Inferior parietal cortex (tissue), 1 donor: Measurements from ENCODE around the gene ROR2.
"Not testable (repeated sequence)": the region's sequence is repeated elsewhere in the genome, so short reads cannot be mapped to it uniquely, and the experiment has no call there.

Experiments used
- DNase-seq: peaks from one replicate; pipeline ENCODE4 v3.0.0-alpha.2; 2016; ENCODE audit errors: extremely low spot score

ROR2 gene

DNA sequence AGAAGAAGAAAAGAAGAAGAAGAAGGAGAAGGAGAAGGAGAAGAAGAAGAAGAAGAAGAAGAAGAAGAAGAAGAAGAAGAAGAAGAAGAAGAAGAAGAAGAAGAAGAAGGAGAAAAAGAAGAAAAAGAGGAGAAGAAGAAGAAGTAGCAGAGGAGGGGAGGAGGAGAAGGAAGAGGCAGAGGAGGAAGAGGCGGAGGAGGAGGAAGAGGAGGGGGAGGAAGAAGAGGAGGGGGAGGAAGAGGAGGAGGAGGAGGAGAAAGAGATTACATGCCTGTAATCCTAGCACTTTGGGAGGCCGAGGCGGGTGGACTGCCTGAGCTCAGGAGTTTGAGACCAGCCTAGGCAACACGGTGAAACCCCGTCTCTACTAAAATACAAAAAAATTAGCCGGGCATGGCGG lies 315.2 kb downstream of the ROR2 start:
- DNase-seq = not testable (repeated sequence)

DNA sequence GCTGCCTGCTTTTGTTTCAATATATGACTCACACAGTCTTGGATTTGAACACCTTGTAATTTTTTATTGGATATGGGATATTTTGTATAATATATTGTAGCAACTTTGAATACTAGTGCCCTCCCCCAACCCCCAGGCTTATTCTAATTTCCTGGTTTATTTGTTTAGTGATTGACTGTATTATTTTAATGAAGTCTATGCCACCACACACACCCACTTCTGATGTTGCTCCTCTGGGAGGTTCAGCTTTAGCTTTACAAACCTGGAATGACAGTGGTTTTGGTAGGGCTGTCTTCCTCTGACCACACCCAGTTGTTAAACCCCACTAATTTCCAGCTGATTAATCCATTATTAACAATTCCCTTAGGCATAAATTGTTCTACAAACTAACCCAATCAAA lies 320.3 kb downstream of the ROR2 start:
- no peak for DNase-seq

DNA sequence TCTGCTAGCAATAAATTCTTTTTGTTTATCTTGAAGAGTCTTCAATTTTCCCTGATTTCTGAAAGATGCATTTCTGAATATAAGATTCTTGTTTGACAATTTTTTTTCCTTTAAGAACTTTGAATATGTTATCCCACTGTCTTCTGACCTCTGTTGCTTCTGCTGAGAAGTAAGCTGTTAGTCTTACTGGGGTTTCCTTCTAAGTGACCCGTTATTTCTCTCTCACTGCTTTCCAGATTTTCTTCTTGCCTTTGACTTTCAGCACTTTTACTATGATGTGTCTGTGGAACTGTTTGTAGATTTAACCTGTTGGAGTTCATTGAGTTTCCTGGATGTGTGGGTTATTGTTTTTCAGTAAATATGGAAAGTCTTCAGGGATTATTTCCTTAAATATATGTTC lies 321.1 kb downstream of the ROR2 start:
- DNase-seq = no peak

DNA sequence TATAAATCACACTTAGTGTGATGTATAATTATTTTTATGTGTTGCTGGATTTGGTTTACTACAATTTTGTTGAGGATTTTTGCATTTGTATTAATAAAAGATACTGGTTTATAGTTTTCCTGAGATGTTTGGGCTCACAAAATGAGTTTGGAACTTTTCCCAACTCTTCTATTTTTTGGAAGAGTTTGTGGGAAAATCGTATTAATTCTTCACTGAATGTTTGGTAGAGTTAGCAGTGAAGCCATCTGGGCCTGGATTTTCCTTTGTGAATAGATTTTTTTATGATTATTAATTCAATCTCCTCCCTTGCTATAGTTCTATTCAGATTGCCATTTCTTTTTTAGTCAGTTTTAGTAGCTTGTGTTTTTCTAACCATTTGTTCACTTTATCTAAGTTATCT lies 324.7 kb downstream of the ROR2 start:
- no peak for DNase-seq

DNA sequence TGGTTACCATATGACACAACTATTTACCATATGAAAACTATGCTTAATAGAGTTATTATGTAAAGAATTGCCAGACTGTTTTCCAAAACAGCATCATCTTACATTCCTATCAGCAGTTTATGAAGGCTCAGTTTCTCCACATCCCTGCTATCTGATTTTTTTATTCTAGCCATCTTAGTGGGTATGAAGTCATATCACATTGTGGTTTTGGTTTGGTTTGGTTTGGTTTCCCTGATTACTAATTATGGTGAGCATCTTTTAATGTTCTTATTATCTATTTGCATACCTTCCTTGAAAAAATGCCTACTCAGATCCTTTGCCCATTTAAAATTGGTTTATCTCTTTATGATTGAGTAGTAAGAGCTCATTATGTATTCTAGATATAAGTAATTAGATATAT lies 327.0 kb downstream of the ROR2 start:
- no peak for DNase-seq

DNA sequence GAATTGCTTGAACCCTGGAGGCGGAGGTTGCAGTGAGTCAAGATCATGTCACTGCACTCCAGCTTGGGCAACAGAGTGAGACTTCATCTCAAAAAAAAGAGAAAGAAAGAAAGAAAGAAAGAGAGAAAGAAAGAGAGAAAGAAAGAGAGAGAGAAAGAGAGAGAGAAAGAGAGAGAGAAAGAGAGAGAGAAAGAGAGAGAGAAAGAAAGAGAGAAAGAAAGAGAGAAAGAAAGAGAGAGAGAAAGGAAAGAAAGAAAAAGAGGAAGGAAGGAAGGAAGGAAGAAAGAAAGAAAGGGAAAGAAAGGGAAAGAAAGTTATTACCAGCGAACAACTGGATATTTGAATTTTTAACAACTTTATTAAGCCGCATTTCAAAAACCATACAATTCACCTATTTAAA lies 327.9 kb downstream of the ROR2 start:
- not testable (repeated sequence) for DNase-seq

DNA sequence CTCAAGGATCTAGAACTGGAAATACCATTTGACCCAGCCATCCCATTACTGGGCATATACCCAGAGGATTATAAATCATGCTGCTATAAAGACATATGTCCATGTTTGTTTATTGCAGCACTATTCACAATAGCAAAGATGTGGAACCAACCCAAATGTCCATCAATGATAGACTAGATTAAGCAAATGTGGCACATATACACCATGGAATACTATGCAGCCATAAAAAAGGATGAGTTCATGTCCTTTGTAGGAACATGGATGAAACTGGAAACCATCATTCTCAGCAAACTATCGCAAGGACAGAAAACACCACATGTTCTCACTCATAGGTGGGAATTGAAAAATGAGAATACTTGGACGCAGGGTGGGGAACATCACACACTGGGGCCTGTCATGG lies 336.0 kb downstream of the ROR2 start:
- not testable (repeated sequence) for DNase-seq

DNA sequence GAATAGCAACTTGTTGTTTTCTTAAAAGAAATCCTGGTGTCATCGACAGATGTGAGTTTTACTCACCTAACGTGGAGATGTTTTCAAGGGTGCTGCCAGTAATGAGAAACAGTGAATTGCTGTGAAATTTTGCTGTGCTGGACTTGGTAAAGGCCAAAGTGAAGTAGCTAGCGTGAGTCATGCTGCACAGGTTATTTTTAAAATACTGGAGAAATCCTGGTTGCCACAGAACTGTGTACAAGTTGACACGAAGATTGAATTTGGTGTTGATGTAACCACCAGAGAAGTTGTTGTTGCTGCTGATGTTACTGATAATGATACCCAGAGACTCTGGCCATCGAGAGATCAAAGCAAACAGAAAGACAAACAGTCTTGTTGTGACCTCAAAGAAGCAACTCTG lies 338.4 kb downstream of the ROR2 start:
- no peak for DNase-seq

DNA sequence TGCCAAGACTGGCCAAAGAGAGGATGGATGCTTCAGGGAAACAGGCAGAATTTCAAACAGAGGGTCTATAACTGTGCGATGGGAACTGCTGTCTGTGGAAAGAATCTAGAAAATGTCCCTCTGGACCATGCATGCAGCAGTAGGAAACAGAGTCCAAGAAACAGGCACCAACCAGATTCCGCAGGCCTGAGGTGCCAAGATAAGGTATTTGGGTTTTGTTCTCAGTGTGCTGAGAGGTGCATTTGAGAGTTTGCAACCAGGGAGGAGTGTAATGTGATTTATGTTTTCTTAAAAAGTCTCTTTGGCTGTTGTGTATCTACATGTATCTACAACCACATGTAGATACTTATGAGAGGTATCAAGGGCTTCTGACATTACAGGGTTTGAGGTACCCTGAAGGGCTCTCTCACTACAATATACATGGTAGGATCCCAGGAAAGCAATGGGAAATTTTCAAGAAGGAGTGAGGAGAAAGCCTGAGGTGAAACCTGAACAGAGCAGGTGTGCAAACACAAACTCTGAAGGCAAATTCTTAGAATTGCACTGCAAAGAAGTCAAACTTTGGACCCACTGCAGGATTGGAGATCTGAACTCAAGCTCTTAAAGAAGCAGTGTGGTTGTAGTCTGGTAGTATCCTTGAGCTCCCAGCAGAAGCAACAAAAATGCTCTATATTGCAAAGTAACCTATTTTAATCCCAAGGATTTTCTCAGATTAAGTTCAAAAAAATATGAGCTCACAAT lies 343.6 kb downstream of the ROR2 start:
- DNase-seq = no peak

DNA sequence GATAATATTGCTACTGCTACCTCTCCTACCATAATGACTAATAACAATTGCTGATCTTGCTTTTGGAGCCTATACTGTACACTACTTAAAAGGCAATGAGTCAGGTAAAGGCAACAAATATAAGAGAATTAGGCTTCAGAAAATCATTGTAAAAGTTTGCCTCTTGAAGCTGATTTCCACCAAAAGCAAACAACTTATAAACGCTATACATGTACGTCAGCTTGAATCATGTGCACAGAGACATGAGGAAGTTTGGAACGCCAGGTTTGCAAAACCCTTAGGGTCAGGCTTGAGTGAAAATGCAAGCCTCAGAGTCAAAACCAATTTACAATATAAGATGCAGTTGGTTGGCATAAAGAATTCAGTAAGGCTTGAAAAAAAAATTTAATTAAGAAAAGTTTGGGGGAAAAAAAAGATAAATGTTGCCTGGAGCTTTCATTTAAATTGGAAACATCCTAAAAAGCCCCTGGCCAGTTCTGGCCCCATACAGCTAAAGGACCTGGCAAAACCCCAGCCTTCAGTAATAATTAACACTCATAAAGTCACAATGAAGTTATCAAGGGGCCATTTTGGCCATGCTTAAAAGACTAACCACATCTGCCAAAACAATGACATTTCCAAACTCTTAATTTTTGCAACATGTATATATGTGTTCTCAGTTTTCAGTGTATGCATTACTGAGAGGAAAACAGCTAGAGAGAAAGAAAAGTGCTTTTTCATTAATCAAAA lies 345.4 kb downstream of the ROR2 start:
- DNase-seq = no peak

DNA sequence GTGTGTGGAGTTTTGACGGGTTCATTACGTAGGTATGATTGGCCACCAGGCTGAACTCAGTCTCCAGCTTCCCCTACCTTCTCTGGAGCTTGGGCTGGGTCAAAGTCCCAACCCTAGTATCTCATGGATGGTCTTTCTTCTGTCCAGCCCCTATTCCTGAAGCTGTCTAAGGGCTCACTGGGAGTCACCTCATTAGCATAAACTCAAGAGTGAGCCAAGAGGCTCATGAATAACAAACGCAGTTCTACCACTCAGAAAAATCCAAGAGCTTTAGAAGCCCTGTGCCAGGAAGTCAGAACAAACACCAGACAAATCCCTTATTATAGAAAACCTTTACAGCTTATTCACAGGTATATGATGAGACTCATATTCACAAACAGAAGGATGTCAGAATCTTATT lies 346.1 kb downstream of the ROR2 start:
- DNase-seq = no peak

DNA sequence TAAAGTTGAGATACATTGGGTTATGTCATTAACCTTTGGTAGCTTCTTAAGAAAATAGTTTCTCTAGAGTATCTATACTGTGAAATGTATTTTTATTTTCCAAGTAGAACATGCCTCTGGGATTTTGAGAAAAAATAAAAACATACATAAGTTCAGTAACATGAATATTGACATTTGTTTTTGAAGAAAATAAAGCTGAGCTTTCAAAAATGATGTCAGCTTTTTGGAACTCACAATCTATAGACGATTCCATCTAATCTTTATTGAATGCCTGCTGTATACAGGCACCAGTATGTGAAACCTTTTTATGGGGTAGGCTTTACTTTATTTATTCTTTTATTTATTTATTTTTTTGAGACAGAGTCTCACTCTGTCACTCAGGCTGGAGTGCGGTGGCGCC lies 350.5 kb downstream of the ROR2 start:
- no peak for DNase-seq

DNA sequence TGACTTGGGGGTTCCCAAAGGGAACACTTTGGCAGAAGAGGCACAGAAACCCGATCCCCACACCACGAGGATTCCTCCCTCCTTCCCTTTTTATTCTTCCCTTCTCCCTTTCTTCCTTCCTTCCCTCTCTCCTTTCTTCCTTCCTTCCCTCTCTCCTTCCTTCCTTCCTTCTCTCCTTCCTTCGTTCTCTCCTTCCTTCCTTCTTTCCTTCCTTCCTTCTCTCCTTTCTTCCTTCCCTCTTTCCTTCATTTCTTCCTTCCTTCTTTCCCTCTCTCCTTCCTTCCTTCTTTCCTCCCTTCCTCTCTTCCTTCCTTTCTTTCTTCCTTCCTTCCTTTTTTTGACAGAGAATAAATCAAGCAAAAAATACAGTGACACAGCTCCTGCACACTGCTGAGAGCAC lies 358.4 kb downstream of the ROR2 start:
- no peak for DNase-seq

DNA sequence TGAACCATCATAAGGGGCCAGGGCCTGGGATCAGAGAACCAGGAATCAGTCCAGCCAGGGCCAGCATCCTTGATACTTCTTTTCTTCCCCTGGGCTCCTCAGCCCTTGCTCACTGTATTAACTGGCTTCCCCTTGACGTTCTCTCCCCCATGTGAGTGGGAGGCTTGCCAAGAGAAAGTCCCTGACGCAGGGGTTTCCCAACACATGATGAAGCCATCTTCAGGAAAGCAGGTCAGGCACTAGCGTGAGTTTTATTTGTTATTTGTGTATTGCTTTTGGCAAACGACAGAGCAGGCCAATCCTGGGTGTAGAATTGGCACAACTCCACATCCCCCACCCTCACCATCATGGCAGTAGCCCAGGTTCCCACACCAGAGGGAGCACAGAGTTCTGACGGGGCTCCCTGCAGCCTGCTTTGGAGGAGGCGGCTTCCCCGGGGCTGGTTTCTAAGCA lies 360.9 kb downstream of the ROR2 start:
- no peak for DNase-seq

DNA sequence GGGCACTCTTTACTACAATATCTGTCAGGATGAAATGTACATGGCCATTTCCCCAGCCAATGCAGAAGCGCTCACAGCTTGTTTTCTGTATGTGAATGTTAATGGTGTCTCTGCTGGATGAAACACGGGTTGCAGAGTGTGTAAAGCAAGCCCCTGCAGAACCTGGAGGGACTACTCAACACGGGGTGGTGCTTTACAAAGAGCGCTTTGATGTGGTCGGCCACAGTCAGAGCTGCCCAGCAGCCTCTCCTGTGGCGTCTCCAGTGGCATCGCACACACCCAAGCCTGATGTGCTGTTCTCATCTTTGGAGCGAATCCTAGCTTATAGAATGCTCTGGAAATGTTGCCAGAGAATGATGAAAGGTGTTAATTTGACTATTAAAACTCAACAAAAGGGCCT lies 363.7 kb downstream of the ROR2 start:
- DNase-seq = no peak

DNA sequence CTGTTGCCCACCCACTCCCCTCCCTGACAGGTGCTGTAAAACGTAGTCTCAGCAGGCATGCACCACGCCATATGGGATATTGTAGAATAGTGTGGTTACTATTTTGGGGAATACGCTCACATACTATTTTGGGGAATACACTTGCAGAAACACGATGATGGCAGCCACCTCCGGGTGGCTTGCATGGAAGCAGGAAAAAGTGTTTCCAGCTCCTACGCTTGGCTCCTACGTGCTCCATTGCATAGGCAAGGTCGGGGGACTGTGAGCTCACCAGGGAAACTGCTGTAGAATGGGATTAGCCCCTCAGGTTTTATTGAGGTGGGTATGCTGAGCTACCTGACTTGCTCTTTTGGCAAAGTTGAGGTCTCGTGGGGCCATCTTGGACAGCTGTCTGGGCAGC lies 366.1 kb downstream of the ROR2 start:
- no peak for DNase-seq

DNA sequence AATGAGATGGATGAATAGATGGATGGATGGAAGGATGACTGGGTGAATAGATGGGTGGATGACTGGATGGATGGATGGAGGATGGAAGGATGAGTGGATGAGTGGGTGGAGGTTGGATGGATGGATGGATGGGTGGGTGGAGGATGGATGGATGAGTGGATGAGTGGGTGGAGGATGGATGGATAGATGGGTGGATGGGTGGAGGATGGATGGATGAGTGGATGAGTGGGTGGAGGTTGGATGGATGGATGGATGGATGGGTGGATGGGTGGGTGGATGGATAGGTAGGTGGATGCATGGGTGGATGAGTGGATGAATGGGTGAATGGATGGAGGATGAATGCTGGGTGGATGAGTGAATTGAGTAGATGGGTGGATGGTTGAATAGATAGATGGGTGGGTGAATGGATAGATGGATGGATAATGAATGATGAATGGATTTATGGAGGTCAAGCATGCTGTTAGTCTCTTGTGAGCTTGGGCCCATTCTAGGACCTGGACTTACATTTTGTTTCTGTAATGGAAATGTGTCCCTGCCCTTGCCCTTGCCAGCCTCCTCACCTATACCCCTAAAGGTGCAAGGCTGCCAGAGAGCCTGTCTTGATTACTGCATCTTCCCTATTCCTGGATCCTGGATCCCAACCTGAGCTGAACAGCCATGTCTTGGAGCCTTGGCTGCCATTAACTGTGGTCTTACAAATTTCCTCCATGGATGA lies 366.7 kb downstream of the ROR2 start:
- no peak for DNase-seq

DNA sequence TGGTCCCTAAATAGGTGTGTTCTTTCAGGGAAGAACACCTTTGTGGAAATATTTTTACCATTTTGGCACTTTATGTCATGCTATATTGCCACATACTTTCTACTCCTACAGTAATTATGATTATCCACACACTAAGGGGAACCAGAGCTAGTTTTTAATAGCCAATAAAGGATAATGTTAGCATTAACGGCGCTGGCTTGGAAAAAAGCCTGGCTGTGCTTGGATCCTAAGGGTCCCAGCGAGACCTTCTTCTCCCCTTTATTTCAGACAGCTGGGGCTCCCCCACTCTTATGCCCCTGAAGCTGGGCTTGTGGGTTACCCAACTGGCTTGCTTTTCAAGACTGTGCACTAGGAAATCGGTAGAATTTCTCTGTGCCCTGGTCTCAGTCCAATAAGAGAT lies 367.8 kb downstream of the ROR2 start:
- DNase-seq = no peak

DNA sequence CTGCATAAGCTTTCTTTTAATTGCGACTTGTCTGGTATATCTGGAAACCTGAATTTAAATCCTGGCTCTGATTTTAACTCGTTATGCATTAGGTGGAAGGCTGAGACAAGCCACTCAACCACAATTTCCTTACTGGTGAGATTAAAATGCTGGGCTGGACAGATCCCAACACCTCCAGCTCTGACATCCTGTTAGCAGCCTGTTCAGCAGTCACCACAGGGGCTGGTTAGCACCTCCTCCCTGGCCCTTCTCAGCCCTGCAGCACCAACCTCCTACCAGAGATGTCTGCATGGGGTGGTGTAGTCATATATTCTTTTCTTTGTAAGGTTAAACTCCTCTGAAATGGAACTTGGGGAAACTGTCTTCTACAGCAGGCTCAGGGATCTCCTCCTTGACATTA lies 369.9 kb downstream of the ROR2 start:
- no peak for DNase-seq

DNA sequence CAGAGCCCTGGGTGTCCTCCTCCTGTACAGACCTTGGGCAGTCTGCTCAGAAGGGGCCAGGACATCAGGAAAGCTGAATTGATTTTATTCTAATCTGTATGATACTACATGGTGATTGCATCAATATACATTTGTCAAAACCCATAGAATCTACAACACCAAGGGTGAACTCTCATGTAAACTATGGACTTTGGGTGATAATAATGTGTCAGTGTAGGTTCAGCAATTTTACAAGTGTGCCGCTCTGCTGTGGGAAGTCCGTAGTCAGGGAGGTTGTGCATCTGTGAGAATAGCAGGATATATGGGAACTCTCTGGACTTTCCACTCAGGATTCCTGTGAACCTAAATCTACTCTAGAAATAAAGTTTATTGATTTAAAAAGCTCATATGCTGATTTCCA lies 371.1 kb downstream of the ROR2 start:
- no peak for DNase-seq

DNA sequence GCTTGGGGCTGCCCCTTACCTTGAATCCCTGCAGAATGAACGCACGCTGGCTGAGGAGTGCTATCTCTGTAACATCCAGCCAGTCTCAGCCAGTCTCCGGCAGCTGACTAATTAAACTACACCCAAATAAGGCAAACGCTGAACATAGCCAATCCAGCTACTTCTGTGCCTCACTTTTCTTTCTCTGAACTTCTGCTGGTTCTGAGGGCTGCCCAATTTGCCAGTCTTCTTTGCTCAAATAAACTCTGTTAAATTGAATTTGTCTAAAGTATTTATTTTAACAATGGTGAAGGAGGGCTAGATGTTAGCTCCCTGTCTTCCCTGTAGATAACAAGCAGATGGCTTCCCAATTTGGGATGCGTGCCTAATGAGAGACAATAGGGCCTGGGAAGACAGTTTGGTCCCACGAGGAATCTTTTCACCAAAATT lies 372.4 kb downstream of the ROR2 start:
- DNase-seq = no peak

DNA sequence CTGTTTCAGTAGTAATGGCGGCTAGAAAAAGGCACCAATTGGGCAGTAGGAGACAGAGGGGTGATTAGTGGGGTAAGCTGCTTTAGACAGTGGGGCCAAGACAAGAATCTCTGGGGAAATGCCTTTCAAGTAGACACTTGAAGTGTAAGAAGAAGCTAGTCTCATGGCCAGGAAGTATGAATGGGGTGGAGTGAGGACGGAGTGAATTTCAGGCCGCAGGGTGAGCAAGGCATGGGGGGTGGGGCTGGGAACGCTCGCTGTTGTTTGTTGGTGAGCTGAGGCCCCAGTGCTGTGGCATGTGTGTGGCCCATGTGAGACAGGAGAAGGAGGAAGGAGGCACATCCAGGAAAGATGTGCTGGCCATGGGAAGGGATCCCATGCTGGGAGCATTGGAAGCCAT lies 377.2 kb downstream of the ROR2 start:
- no peak for DNase-seq

DNA sequence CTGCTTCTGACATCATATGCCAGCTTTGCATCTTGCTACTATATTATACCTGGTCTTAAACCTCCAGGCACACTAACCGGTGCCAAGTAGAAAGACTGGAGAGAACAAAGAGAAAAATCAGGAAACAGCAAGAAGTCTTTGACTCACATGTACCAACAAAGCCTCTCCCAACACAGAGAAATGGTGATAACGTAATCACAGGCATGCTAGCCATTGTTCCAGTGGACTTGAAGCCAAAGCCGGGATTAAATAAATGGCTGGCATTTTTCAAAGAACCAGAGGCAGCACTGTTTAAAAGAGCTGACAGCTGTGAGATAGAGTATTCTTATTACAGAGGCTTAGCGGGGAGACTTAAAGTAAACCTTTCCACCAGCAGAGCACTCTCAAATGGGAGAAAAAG lies 378.0 kb downstream of the ROR2 start:
- no peak for DNase-seq
